ENCODE results near the gene NTRK2. TPM values are rescaled to one million over a fixed set of nuclear protein-coding genes. Genes with fewer than 3 reads are reported as not detected.

The NTRK2 gene
- total and polyA plus RNA-seq, 7 donors = 0.46 to 3.0 (median 2.1) TPM

- WGBS, 2 donors = 73 to 74% methylated on average over 5 of the region's 5 CpGs
- TF ChIP-seq EP300 (IDR thresholded peaks at IDR 0.05) (no peak), CTCF (IDR thresholded peaks at IDR 0.05) (no peak), POLR2AphosphoS5 (IDR thresholded peaks at IDR 0.05) (no peak), POLR2A (IDR thresholded peaks at IDR 0.05) (no peak)
- intact Hi-C loops (cut with DNase I) = no loop called here
- H3K27me3 ChIP-seq = peaks cover 0 to 8% (median 0%) of the 10 kb centered on the region in 3 donors
- no peaks in the 10 kb centered on the region for H3K36me3 ChIP-seq
- no peak for DNase-seq
- H3K4me1 ChIP-seq = no peaks in the 10 kb centered on the region
- no peak overlapping the region for H3K4me3 ChIP-seq
- no peaks in the 10 kb centered on the region for H3K9me3 ChIP-seq
- no peak overlapping the region for H3K27ac ChIP-seq
Measured at GRCh38 chr9:84705128-84705527, 35.6 kb downstream of the NTRK2 start.

GRCh38 chr9:84708400-84708799 lies 38.9 kb downstream of the NTRK2 start:
- intact Hi-C loops (cut with DNase I) = no loop called here
- H3K36me3 ChIP-seq = no peaks in the 10 kb centered on the region
- DNase-seq = no peak
- H3K27me3 ChIP-seq = peaks cover 0 to 8% (median 0%) of the 10 kb centered on the region in 3 donors
- 70 to 71% methylated on average over 1 of the region's 1 CpG for WGBS, 2 donors
- H3K4me3 ChIP-seq = no peak overlapping the region
- H3K27ac ChIP-seq = no peak overlapping the region
- no peaks in the 10 kb centered on the region for H3K9me3 ChIP-seq
- H3K4me1 ChIP-seq = no peaks in the 10 kb centered on the region
- no peak for TF ChIP-seq CTCF (IDR thresholded peaks at IDR 0.05)
- TF ChIP-seq POLR2A (IDR thresholded peaks at IDR 0.05) = no peak
- no peak for TF ChIP-seq EP300 (IDR thresholded peaks at IDR 0.05)
- no peak for TF ChIP-seq POLR2AphosphoS5 (IDR thresholded peaks at IDR 0.05)

GRCh38 chr9:84709056-84709455 lies 39.5 kb downstream of the NTRK2 start:
- TF ChIP-seq CTCF (IDR thresholded peaks at IDR 0.05) = no peak
- TF ChIP-seq EP300 (IDR thresholded peaks at IDR 0.05) = no peak
- no peak for TF ChIP-seq POLR2AphosphoS5 (IDR thresholded peaks at IDR 0.05)
- TF ChIP-seq POLR2A (IDR thresholded peaks at IDR 0.05) = no peak
- Histone ChIP-seq H3K27ac (no peak overlapping the region), H3K4me3 (no peak overlapping the region), H3K9me3 (no peaks in the 10 kb centered on the region), H3K36me3 (no peaks in the 10 kb centered on the region), H3K27me3 (peaks cover 0 to 8% (median 0%) of the 10 kb centered on the region in 3 donors), H3K4me1 (no peaks in the 10 kb centered on the region)
- WGBS, 2 donors = 80% methylated on average over 1 of the region's 1 CpG
- intact Hi-C loops (cut with DNase I) = no loop called here
- DNase-seq = no peak

- H3K4me3 ChIP-seq = no peak overlapping the region
- no peak overlapping the region for H3K27ac ChIP-seq
- H3K4me1 ChIP-seq = no peaks in the 10 kb centered on the region
- H3K36me3 ChIP-seq = no peaks in the 10 kb centered on the region
- no peak for TF ChIP-seq POLR2A (IDR thresholded peaks at IDR 0.05)
- no peak for TF ChIP-seq EP300 (IDR thresholded peaks at IDR 0.05)
- TF ChIP-seq POLR2AphosphoS5 (IDR thresholded peaks at IDR 0.05) = no peak
- TF ChIP-seq CTCF (IDR thresholded peaks at IDR 0.05) = no peak
- intact Hi-C loops (cut with DNase I) = no loop called here
- no peak for DNase-seq
- peaks cover 0 to 8% (median 0%) of the 10 kb centered on the region in 3 donors for H3K27me3 ChIP-seq
- 90 to 93% methylated on average over 4 of the region's 4 CpGs for WGBS, 2 donors
- no peaks in the 10 kb centered on the region for H3K9me3 ChIP-seq
Measured at GRCh38 chr9:84710701-84711397, 41.3 kb downstream of the NTRK2 start.

DNA sequence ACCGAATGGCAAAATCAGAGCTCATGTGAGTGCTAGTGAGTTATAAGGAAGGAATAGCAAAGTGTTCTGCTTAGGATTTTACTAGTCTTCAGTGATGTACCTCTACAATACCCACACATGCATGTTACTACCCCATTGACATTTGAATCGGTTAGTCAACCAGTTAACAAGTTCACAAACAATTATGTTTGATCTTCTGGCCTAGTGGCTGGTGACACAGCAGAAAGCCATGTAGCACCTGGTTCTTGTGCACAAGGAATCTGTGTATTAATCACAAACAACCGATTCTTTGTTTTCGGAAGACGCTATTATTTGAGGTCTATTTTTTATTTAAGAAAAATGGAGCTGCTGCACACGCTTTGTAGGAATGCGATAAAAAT lies 41.9 kb downstream of the NTRK2 start:
- Histone ChIP-seq H3K27ac (no peak overlapping the region), H3K4me1 (no peaks in the 10 kb centered on the region), H3K27me3 (peaks cover 0 to 8% (median 0%) of the 10 kb centered on the region in 3 donors), H3K4me3 (no peak overlapping the region), H3K9me3 (no peaks in the 10 kb centered on the region), H3K36me3 (no peaks in the 10 kb centered on the region)
- intact Hi-C loops (cut with DNase I) = no loop called here
- TF ChIP-seq CTCF (IDR thresholded peaks at IDR 0.05) = no peak
- TF ChIP-seq EP300 (IDR thresholded peaks at IDR 0.05) = no peak
- no peak for TF ChIP-seq POLR2A (IDR thresholded peaks at IDR 0.05)
- TF ChIP-seq POLR2AphosphoS5 (IDR thresholded peaks at IDR 0.05) = no peak
- 80 to 92% methylated on average over 7 of the region's 7 CpGs for WGBS, 2 donors
- no peak for DNase-seq
